ENCODE measurements around the gene MAP1LC3B2.
A peak's percentile ranks its signal among the peaks of the same experiment; 100 is the strongest.

The MAP1LC3B2 gene

DNA sequence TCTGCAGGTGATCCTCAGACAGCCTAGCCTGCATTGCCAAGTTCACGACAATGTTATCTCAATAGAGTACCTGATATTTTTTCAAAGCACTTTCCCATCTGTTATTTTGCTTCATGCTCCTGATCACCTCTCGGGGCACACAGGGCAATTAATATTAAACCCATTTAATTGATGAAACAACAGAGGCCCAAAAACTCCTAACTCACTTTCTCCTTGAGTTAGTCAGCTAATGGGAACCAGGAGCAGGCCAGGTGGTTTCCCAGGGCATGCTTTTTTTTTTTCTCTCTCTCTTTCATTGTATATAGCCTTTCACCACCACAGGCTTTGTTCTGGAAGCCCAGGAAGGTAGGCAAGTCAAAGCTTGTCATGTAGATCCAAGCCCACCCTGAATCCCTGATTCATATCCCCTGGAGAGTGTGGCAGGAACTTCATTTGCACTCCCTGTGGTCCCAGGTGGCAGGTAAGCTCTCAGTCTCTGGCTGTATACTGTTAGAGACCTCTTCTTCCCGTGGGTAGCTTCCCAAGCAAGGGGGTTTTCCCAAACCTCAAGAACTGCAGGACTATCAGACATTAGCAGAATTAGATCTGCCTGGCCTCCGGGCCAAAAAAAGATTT is 41.6 kb upstream of the MAP1LC3B2 start:
- H3K27ac ChIP-seq (ENCODE audit: low read length, poor library complexity, severe bottlenecking) = no peak overlapping the region
- no peaks in the 10 kb centered on the region for H3K36me3 ChIP-seq (ENCODE audit: control insufficient read depth in 1 of 2, insufficient read depth in 2 of 2, low read depth in 1 of 2, low read length in 2 of 2)
- no peak overlapping the region for H3K4me2 ChIP-seq (ENCODE audit: low read length, poor library complexity, severe bottlenecking)
- no peaks in the 10 kb centered on the region for H3K79me1 ChIP-seq (replicated peaks; ENCODE audit: low read length, poor library complexity, severe bottlenecking)
- H2AK5ac ChIP-seq (ENCODE audit: low read length, severe bottlenecking) = no peak overlapping the region
- no peaks in the 10 kb centered on the region for H3K9me3 ChIP-seq (ENCODE audit: control insufficient read depth, low read length)
- H3K4ac ChIP-seq (ENCODE audit: low read depth in 1 of 2, low read length in 2 of 2) = no peak overlapping the region
- H2BK5ac ChIP-seq (ENCODE audit: low read depth, low read length, poor library complexity, severe bottlenecking) = no peak overlapping the region
- no peak overlapping the region for H2BK120ac ChIP-seq (ENCODE audit: low read depth, low read length)
- H4K8ac ChIP-seq (ENCODE audit: low read length) = no peak overlapping the region
- H2BK15ac ChIP-seq (ENCODE audit: low read depth, poor library complexity, severe bottlenecking) = no peak overlapping the region
- H2BK12ac ChIP-seq (ENCODE audit: low read length in 2 of 2) = no peak overlapping the region
- no peak overlapping the region for H2AFZ ChIP-seq (ENCODE audit: low read depth, low read length)
- peaks cover 0 to 12% of the 10 kb centered on the region in 2 experiments for H3K27me3 ChIP-seq (ENCODE audit: control insufficient read depth in 1 of 2, insufficient read depth in 1 of 2, low read length in 2 of 2)
- H3K4me3 ChIP-seq (ENCODE audit: insufficient read depth in 1 of 2, low read depth in 1 of 2, low read length in 2 of 2) = no peak overlapping the region
- no peak overlapping the region for H3K18ac ChIP-seq (ENCODE audit: low read depth in 1 of 2, low read length in 2 of 2)
- H3K4me1 ChIP-seq (ENCODE audit: control insufficient read depth, insufficient read depth, low read depth, low read length) = peaks cover 7% of the 10 kb centered on the region
- H3K9ac ChIP-seq (ENCODE audit: low read length) = no peak overlapping the region
- H4K91ac ChIP-seq (ENCODE audit: low read length) = no peak overlapping the region
- H3K23ac ChIP-seq (ENCODE audit: low read length in 2 of 2) = no peak overlapping the region
- WGBS = 89% methylated on average over 4 of the region's 4 CpGs
- no peak for DNase-seq
- H3K14ac ChIP-seq (ENCODE audit: low read length in 2 of 2) = no peak overlapping the region

DNA sequence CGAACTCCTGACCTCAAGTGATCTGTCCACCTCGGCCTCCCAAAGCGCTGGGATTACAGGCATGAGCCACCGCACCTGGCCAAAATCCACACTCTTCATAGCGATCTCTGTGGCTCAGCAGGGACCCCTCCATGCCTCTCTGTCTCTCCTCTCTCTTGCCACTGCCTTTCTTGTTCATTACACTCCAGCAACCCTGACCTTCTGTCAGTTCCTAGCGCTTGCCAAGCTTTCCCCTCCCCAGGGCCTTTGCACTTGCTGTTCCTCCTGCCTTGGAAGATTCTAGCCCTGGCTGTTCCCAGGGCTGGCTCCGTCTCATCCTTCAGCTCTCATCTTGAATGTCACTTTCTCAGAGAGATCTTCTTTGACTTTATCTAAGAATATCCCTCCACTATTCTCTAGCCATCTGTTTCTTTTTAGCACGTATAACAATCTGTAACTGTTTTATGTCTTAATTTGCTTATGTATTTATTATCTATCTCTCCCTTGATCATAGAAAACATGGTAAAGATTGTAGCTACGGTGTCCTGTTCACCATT is 38.9 kb upstream of the MAP1LC3B2 start:
- H3K36me3 ChIP-seq (ENCODE audit: control insufficient read depth in 1 of 2, insufficient read depth in 2 of 2, low read depth in 1 of 2, low read length in 2 of 2) = no peaks in the 10 kb centered on the region
- H2BK120ac ChIP-seq (ENCODE audit: low read depth, low read length) = no peak overlapping the region
- no peak overlapping the region for H4K91ac ChIP-seq (ENCODE audit: low read length)
- no peak overlapping the region for H3K27ac ChIP-seq (ENCODE audit: low read length, poor library complexity, severe bottlenecking)
- H3K23ac ChIP-seq (ENCODE audit: low read length in 2 of 2) = no peak overlapping the region
- 98% methylated on average over 8 of the region's 9 CpGs for WGBS
- no peak overlapping the region for H2BK15ac ChIP-seq (ENCODE audit: low read depth, poor library complexity, severe bottlenecking)
- no peak overlapping the region for H3K4me3 ChIP-seq (ENCODE audit: insufficient read depth in 1 of 2, low read depth in 1 of 2, low read length in 2 of 2)
- H3K4me2 ChIP-seq (ENCODE audit: low read length, poor library complexity, severe bottlenecking) = no peak overlapping the region
- no peak overlapping the region for H2AFZ ChIP-seq (ENCODE audit: low read depth, low read length)
- H2BK12ac ChIP-seq (ENCODE audit: low read length in 2 of 2) = no peak overlapping the region
- no peak overlapping the region for H4K8ac ChIP-seq (ENCODE audit: low read length)
- H3K9ac ChIP-seq (ENCODE audit: low read length) = no peak overlapping the region
- no peaks in the 10 kb centered on the region for H3K79me1 ChIP-seq (replicated peaks; ENCODE audit: low read length, poor library complexity, severe bottlenecking)
- H3K27me3 ChIP-seq (ENCODE audit: control insufficient read depth in 1 of 2, insufficient read depth in 1 of 2, low read length in 2 of 2) = peaks cover 0 to 3% of the 10 kb centered on the region in 2 experiments
- no peak overlapping the region for H3K4ac ChIP-seq (ENCODE audit: low read depth in 1 of 2, low read length in 2 of 2)
- H2BK5ac ChIP-seq (ENCODE audit: low read depth, low read length, poor library complexity, severe bottlenecking) = no peak overlapping the region
- H2AK5ac ChIP-seq (ENCODE audit: low read length, severe bottlenecking) = peak overlapping the region; percentile 35
- H3K18ac ChIP-seq (ENCODE audit: low read depth in 1 of 2, low read length in 2 of 2) = no peak overlapping the region
- H3K9me3 ChIP-seq (ENCODE audit: control insufficient read depth, low read length) = no peaks in the 10 kb centered on the region
- H3K14ac ChIP-seq (ENCODE audit: low read length in 2 of 2) = no peak overlapping the region
- peaks cover 14% of the 10 kb centered on the region for H3K4me1 ChIP-seq (ENCODE audit: control insufficient read depth, insufficient read depth, low read depth, low read length)
- no peak for DNase-seq

DNA sequence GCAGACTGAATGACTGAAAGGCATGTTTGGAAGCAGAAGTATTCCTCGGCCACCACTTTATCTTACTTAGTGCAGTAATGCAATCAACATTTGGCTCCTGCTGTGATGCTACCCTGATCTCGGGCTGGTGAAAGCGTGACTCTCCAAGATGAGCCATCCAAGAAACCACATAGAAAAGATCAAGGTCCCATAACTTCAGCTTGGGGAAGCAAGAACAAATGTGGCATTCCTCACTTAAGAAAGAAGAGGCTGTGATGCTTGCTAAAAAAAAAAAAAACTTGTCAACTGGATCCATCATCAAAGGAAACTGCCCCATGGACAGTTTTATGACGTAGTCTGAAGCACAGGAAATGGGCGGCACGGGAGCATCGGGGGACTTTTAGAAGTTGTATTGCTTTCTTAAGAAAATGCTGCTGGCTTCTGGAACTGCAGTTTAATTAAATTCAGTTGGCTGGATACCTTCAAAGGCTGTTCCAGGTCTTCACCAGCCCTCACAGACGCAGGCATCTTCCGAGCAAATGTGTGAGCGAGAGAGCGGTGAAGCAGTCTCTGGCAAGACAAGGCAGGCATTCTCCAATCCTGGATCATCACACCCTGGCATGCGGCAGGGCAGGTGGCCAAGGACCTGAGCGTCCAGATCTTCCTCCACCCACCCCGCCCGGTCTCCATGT is 38.2 kb upstream of the MAP1LC3B2 start:
- peak overlapping the region; percentile 3 for H3K27ac ChIP-seq (ENCODE audit: low read length, poor library complexity, severe bottlenecking)
- H3K36me3 ChIP-seq (ENCODE audit: control insufficient read depth in 1 of 2, insufficient read depth in 2 of 2, low read depth in 1 of 2, low read length in 2 of 2) = no peaks in the 10 kb centered on the region
- no peak overlapping the region for H4K8ac ChIP-seq (ENCODE audit: low read length)
- DNase-seq = peak; percentile 59
- no peak overlapping the region for H3K4me3 ChIP-seq (ENCODE audit: insufficient read depth in 1 of 2, low read depth in 1 of 2, low read length in 2 of 2)
- H2BK5ac ChIP-seq (ENCODE audit: low read depth, low read length, poor library complexity, severe bottlenecking) = no peak overlapping the region
- peak overlapping the region; percentile 57 for H4K91ac ChIP-seq (ENCODE audit: low read length)
- peak overlapping the region in 1 of 2 experiments; percentile 28 for H2BK12ac ChIP-seq (ENCODE audit: low read length in 2 of 2)
- H3K4me2 ChIP-seq (ENCODE audit: low read length, poor library complexity, severe bottlenecking) = peak overlapping the region; percentile 12
- no peak overlapping the region for H2AFZ ChIP-seq (ENCODE audit: low read depth, low read length)
- 50% methylated on average over 15 of the region's 15 CpGs for WGBS
- peak overlapping the region in 1 of 2 experiments; percentile 56 for H3K14ac ChIP-seq (ENCODE audit: low read length in 2 of 2)
- peaks cover 0 to 3% of the 10 kb centered on the region in 2 experiments for H3K27me3 ChIP-seq (ENCODE audit: control insufficient read depth in 1 of 2, insufficient read depth in 1 of 2, low read length in 2 of 2)
- no peaks in the 10 kb centered on the region for H3K79me1 ChIP-seq (replicated peaks; ENCODE audit: low read length, poor library complexity, severe bottlenecking)
- no peak overlapping the region for H3K23ac ChIP-seq (ENCODE audit: low read length in 2 of 2)
- H2AK5ac ChIP-seq (ENCODE audit: low read length, severe bottlenecking) = peak overlapping the region; percentile 72
- H3K4me1 ChIP-seq (ENCODE audit: control insufficient read depth, insufficient read depth, low read depth, low read length) = peaks cover 14% of the 10 kb centered on the region
- H3K4ac ChIP-seq (ENCODE audit: low read depth in 1 of 2, low read length in 2 of 2) = no peak overlapping the region
- H3K18ac ChIP-seq (ENCODE audit: low read depth in 1 of 2, low read length in 2 of 2) = peak overlapping the region in 1 of 2 experiments; percentile 72
- H3K9me3 ChIP-seq (ENCODE audit: control insufficient read depth, low read length) = no peaks in the 10 kb centered on the region
- H3K9ac ChIP-seq (ENCODE audit: low read length) = no peak overlapping the region
- H2BK120ac ChIP-seq (ENCODE audit: low read depth, low read length) = no peak overlapping the region
- peak overlapping the region; percentile 70 for H2BK15ac ChIP-seq (ENCODE audit: low read depth, poor library complexity, severe bottlenecking)

DNA sequence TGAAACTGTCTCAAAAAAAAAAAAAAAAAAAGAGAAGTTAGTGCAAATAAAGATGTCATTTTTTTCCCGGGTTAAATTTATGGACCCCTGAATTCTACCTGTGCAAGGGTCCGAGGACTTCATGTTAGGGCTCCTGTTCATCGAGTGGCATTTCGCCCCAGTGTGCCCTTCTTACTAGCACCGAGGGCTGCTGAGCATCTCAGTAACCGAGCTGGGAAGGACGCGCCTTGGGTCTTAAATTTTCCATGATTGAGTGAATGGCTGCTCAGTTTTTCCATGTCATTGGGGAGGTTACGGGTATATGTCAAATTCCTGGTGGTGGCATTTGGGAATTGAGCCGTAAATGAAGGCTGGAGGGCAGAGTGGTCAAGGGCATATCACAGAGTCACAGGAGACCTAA is 34.9 kb upstream of the MAP1LC3B2 start:
- Histone ChIP-seq H3K27ac (ENCODE audit: low read length, poor library complexity, severe bottlenecking) (no peak overlapping the region), H2BK5ac (ENCODE audit: low read depth, low read length, poor library complexity, severe bottlenecking) (peak overlapping the region; percentile 24), H3K23ac (ENCODE audit: low read length in 2 of 2) (no peak overlapping the region)

More for the DNA sequence above, 34.9 kb upstream of the MAP1LC3B2 start:
- peaks cover 21% of the 10 kb centered on the region for H3K4me1 ChIP-seq (ENCODE audit: control insufficient read depth, insufficient read depth, low read depth, low read length)
- H3K9me3 ChIP-seq (ENCODE audit: control insufficient read depth, low read length) = no peaks in the 10 kb centered on the region
- no peak overlapping the region for H3K4me2 ChIP-seq (ENCODE audit: low read length, poor library complexity, severe bottlenecking)
- no peak overlapping the region for H3K9ac ChIP-seq (ENCODE audit: low read length)
- peak overlapping the region in 1 of 2 experiments; percentile 54 for H2BK12ac ChIP-seq (ENCODE audit: low read length in 2 of 2)
- no peak overlapping the region for H3K4me3 ChIP-seq (ENCODE audit: insufficient read depth in 1 of 2, low read depth in 1 of 2, low read length in 2 of 2)
- H2BK15ac ChIP-seq (ENCODE audit: low read depth, poor library complexity, severe bottlenecking) = no peak overlapping the region
- H3K4ac ChIP-seq (ENCODE audit: low read depth in 1 of 2, low read length in 2 of 2) = peak overlapping the region in 1 of 2 experiments; percentile 19
- no peak overlapping the region for H3K18ac ChIP-seq (ENCODE audit: low read depth in 1 of 2, low read length in 2 of 2)
- peak overlapping the region in 1 of 2 experiments; percentile 36 for H3K14ac ChIP-seq (ENCODE audit: low read length in 2 of 2)
- no peak overlapping the region for H4K91ac ChIP-seq (ENCODE audit: low read length)
- peak overlapping the region; percentile 32 for H4K8ac ChIP-seq (ENCODE audit: low read length)
- DNase-seq = no peak
- H2BK120ac ChIP-seq (ENCODE audit: low read depth, low read length) = no peak overlapping the region
- H3K27me3 ChIP-seq (ENCODE audit: control insufficient read depth in 1 of 2, insufficient read depth in 1 of 2, low read length in 2 of 2) = no peaks in the 10 kb centered on the region
- peak overlapping the region; percentile 33 for H2AK5ac ChIP-seq (ENCODE audit: low read length, severe bottlenecking)
- H3K36me3 ChIP-seq (ENCODE audit: control insufficient read depth in 1 of 2, insufficient read depth in 2 of 2, low read depth in 1 of 2, low read length in 2 of 2) = no peaks in the 10 kb centered on the region
- 94% methylated on average over 10 of the region's 10 CpGs for WGBS
- H2AFZ ChIP-seq (ENCODE audit: low read depth, low read length) = no peak overlapping the region
- no peaks in the 10 kb centered on the region for H3K79me1 ChIP-seq (replicated peaks; ENCODE audit: low read length, poor library complexity, severe bottlenecking)
